ENCODE measurements around the gene CEP63. TPM values are rescaled to one million over a fixed set of nuclear protein-coding genes. Genes with fewer than 3 reads are reported as not detected.

The CEP63 gene
- total and polyA plus RNA-seq, 2 of the 8 experiments (the other 6 are each of a cell fraction or from before 2014, with no cell fraction given), result 5.3 to 18.2 TPM

DNA sequence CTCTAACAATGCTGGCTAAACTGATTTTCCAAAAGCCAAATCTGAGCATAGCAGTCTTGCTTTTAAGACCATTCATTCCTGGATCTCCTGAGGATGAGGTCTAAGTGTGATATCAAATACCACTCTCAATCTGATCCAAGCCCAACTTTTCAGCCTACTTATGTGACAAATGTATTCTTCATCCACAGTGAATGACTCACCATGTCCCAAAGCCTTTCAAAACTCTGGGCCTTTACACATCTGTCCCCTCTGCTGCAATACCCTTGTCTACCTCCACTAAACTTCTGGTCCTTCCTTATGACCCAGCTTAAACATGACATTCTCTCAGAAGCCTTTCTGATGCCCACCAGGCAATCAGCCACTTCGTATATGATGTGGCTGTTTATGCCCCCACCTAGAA is 4.7 kb upstream of the CEP63 start:
- Histone ChIP-seq H2BK120ac (replicated peaks; ENCODE audit: low read depth, low read length) (no peak overlapping the region), H4K8ac (ENCODE audit: extremely low read depth, insufficient read depth, low read length) (no peak overlapping the region), H3K4ac (replicated peaks; ENCODE audit: insufficient read length, low read depth, low read length) (no peak overlapping the region), H2BK12ac (ENCODE audit: low read depth, low read length) (no peak overlapping the region), H3K4me1 (replicated peaks in 1 of 4; ENCODE audit: control insufficient read depth in 3 of 4, insufficient read depth in 4 of 4, low read length in 3 of 4) (peaks cover 0 to 8% (median 4%) of the 10 kb centered on the region in 4 experiments; a peak in 4 of 7 replicates), H3K79me1 (ENCODE audit: low read depth, low read length) (peaks cover 2% of the 10 kb centered on the region; the same call in 1 of the 2 replicates), H2BK15ac (ENCODE audit: low read length) (no peak overlapping the region), H2AK5ac (ENCODE audit: low read depth, low read length) (no peak overlapping the region), H3K23ac (ENCODE audit: insufficient read length) (no peak overlapping the region), H2BK20ac (ENCODE audit: low read length) (no peak overlapping the region), H3K23me2 (ENCODE audit: low read depth, low read length) (peaks cover 5% of the 10 kb centered on the region; the same call in 1 of the 2 replicates), H3K4me3 (ENCODE audit: extremely low read depth in 1 of 4, insufficient read depth in 2 of 4, low read depth in 3 of 4, low read length in 4 of 4) (no peak overlapping the region), H3K79me2 (ENCODE audit: control insufficient read depth in 1 of 2, insufficient read depth in 2 of 2, low read length in 2 of 2) (peaks cover 0 to 19% of the 10 kb centered on the region in 2 experiments; a peak in 2 of 4 replicates), H4K5ac (ENCODE audit: insufficient read length, low read depth, low read length) (no peak overlapping the region), H2AFZ (ENCODE audit: low read length) (no peak overlapping the region), H3K14ac (ENCODE audit: insufficient read length) (no peak overlapping the region), H2BK5ac (ENCODE audit: low read depth, low read length) (no peak overlapping the region), H3K36me3 (ENCODE audit: control insufficient read depth in 2 of 4, insufficient read depth in 4 of 4, low read length in 3 of 4) (peaks cover 13 to 55% (median 36%) of the 10 kb centered on the region in 4 experiments), H3K9me3 (ENCODE audit: insufficient read depth in 2 of 2, low read depth in 1 of 2, low read length in 1 of 2) (no peaks in the 10 kb centered on the region), H3K56ac (replicated peaks; ENCODE audit: insufficient read length, low read depth, low read length) (no peak overlapping the region), H3K4me2 (ENCODE audit: insufficient read depth in 1 of 2, low read depth in 2 of 2, low read length in 2 of 2) (no peak overlapping the region), H3K27me3 (replicated peaks in 1 of 4; ENCODE audit: control insufficient read depth in 3 of 4, extremely low read depth in 1 of 4, insufficient read depth in 3 of 4, low read length in 3 of 4) (no peaks in the 10 kb centered on the region), H4K91ac (replicated peaks; ENCODE audit: insufficient read length, low read length) (no peak overlapping the region), H3K27ac (ENCODE audit: low read depth, low read length) (no peak overlapping the region), H3K9ac (replicated peaks in 1 of 4; ENCODE audit: extremely low read depth in 1 of 4, low read depth in 3 of 4, low read length in 3 of 4) (no peak overlapping the region), H4K20me1 (replicated peaks in 1 of 2; ENCODE audit: control insufficient read depth in 1 of 2, insufficient read depth in 2 of 2, low read length in 2 of 2) (no peaks in the 10 kb centered on the region), H3K18ac (ENCODE audit: extremely low read depth, low read length) (no peak overlapping the region)
- DNase-seq (ENCODE audit: low read depth in 1 of 2, low spot score in 2 of 2) (no peak), FAIRE-seq (no peak)
- TF ChIP-seq CHD2 (IDR thresholded peaks at IDR 0.05; ENCODE audit: low read length) (no peak), ASH2L (IDR thresholded peaks at IDR 0.05; ENCODE audit: low read length) (no peak), SP4 (IDR thresholded peaks at IDR 0.05; ENCODE audit: low read length) (no peak), PHF8 (conservative IDR thresholded peaks at IDR 0.05; ENCODE audit: low read depth, low read length) (no peak), CBX8 (IDR thresholded peaks at IDR 0.05; ENCODE audit: borderline replicate concordance, low read depth, low read length) (no peak), KDM4A (IDR thresholded peaks at IDR 0.05; ENCODE audit: low read depth, low read length, severe bottlenecking) (no peak), RBBP5 (IDR thresholded peaks at IDR 0.05; ENCODE audit: borderline replicate concordance, low read depth, low read length) (no peak)
- TF ChIP-seq, protein P1, sequence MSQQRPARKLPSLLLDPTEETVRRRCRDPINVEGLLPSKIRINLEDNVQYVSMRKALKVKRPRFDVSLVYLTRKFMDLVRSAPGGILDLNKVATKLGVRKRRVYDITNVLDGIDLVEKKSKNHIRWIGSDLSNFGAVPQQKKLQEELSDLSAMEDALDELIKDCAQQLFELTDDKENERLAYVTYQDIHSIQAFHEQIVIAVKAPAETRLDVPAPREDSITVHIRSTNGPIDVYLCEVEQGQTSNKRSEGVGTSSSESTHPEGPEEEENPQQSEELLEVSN (IDR thresholded peaks at IDR 0.05), result no peak
- TF ChIP-seq, protein P2, sequence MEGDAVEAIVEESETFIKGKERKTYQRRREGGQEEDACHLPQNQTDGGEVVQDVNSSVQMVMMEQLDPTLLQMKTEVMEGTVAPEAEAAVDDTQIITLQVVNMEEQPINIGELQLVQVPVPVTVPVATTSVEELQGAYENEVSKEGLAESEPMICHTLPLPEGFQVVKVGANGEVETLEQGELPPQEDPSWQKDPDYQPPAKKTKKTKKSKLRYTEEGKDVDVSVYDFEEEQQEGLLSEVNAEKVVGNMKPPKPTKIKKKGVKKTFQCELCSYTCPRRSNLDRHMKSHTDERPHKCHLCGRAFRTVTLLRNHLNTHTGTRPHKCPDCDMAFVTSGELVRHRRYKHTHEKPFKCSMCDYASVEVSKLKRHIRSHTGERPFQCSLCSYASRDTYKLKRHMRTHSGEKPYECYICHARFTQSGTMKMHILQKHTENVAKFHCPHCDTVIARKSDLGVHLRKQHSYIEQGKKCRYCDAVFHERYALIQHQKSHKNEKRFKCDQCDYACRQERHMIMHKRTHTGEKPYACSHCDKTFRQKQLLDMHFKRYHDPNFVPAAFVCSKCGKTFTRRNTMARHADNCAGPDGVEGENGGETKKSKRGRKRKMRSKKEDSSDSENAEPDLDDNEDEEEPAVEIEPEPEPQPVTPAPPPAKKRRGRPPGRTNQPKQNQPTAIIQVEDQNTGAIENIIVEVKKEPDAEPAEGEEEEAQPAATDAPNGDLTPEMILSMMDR (IDR thresholded peaks at IDR 0.05; ENCODE audit: control extremely low read depth in 1 of 3, insufficient read depth in 1 of 3, low read depth in 1 of 3, low read length in 3 of 3), result no peak
- WGBS, 2 experiments (ENCODE audit: extremely low coverage in 1 of 2, insufficient coverage in 1 of 2, insufficient read length in 1 of 2, insufficient replicate concordance in 2 of 2, low coverage in 1 of 2, low lambda C conversion rate in 2 of 2, missing lambda C conversion rate in 1 of 2), result 75% methylated on average over 1 of the region's 1 CpG; no CpG with 5 or more reads in 1 of the 2 experiments
- CTCF ChIA-PET (ENCODE audit: partially characterized antibody), result interaction anchor here (0.7 to 11.3 kb wide), 9 partner anchors 8 to 243 kb away, joined by 3 to 138 read pairs (median 3); no protein-coding TSS in a partner anchor
- POLR2A ChIA-PET (ENCODE audit: partially characterized antibody), result interaction anchor here (1.0 kb wide), 2 partner anchors 109 to 117 kb away, joined by 4 to 5 read pairs; no protein-coding TSS in a partner anchor

All from H1 (cell line).